GM12875 (cell line): Measurements from ENCODE around the gene CYP26A1.

Experiments used
- H3K4me3 ChIP-seq: one replicate; pipeline ENCODE4 v1.5.1; 2011; ENCODE audit warnings: low read depth, low read length, control low read depth
- CTCF ChIP-seq: IDR thresholded peaks from 2 replicates; pipeline ENCODE4 v1.5.1; 2011; ENCODE audit warnings: low read depth, mild to moderate bottlenecking, control low read depth, inconsistent platforms, low read length, moderate library complexity, borderline replicate concordance; ENCODE audit not compliant: insufficient read depth

The CYP26A1 gene

GRCh38 chr10:93124580-93125318 is 51.1 kb downstream of the CYP26A1 start:
- no peak for TF ChIP-seq CTCF
- no peak overlapping the region for H3K4me3 ChIP-seq

GRCh38 chr10:93125966-93126365 is 52.3 kb downstream of the CYP26A1 start:
- H3K4me3 ChIP-seq = no peak overlapping the region
- TF ChIP-seq CTCF = no peak

GRCh38 chr10:93126483-93127052 is 52.9 kb downstream of the CYP26A1 start:
- TF ChIP-seq CTCF = 0 out of 2 replicates have a peak, but pooled peaks have one; percentile 32
- H3K4me3 ChIP-seq = no peak overlapping the region
